ENCODE measurements around the gene ATXN10.

ATXN10 gene

GRCh38 chr22:45892681-45893461 lies 221.2 kb downstream of the ATXN10 start:
- Histone ChIP-seq H3K4me3 (ENCODE audit: low read depth, low read length) (no peak overlapping the region), H3K9me3 (ENCODE audit: control insufficient read depth, insufficient read depth, low read length) (no peaks in the 10 kb centered on the region), H3K36me3 (ENCODE audit: control insufficient read depth, insufficient read depth, low read length) (no peaks in the 10 kb centered on the region), H3K27ac (ENCODE audit: low read depth, low read length) (no peak overlapping the region), H3K27me3 (ENCODE audit: control insufficient read depth, insufficient read depth, low read length) (no peaks in the 10 kb centered on the region), H3K4me1 (ENCODE audit: control insufficient read depth, insufficient read depth, low read length) (peaks cover 6% of the 10 kb centered on the region; the same call in 1 of the 2 replicates), H3K9ac (ENCODE audit: low read depth, low read length) (no peak overlapping the region)

GRCh38 chr22:45893516-45893915 lies 221.9 kb downstream of the ATXN10 start:
- no peak overlapping the region for H3K27ac ChIP-seq (ENCODE audit: low read depth, low read length)
- H3K9ac ChIP-seq (ENCODE audit: low read depth, low read length): no peak overlapping the region
- no peaks in the 10 kb centered on the region for H3K9me3 ChIP-seq (ENCODE audit: control insufficient read depth, insufficient read depth, low read length)
- H3K4me3 ChIP-seq (ENCODE audit: low read depth, low read length): no peak overlapping the region
- no peaks in the 10 kb centered on the region for H3K36me3 ChIP-seq (ENCODE audit: control insufficient read depth, insufficient read depth, low read length)
- H3K27me3 ChIP-seq (ENCODE audit: control insufficient read depth, insufficient read depth, low read length): no peaks in the 10 kb centered on the region
- peaks cover 6% of the 10 kb centered on the region; the same call in 1 of the 2 replicates for H3K4me1 ChIP-seq (ENCODE audit: control insufficient read depth, insufficient read depth, low read length)
